ENCODE data around the gene EXOC6B.

The EXOC6B gene

GRCh38 chr2:72157871-72158771 is 667.7 kb downstream of the EXOC6B start:
- Mint-ChIP-seq H3K27ac (no peak overlapping the region), H3K27me3 (peaks cover 69% of the 10 kb centered on the region), H3K4me3 (no peak overlapping the region), H3K4me1 (no peaks in the 10 kb centered on the region), H3K9me3 (no peaks in the 10 kb centered on the region), H3K36me3 (no peaks in the 10 kb centered on the region)
- no peak for ATAC-seq

- H3K4me1 Mint-ChIP-seq, result no peaks in the 10 kb centered on the region
- H3K4me3 Mint-ChIP-seq, result no peak overlapping the region
- no peak for ATAC-seq
- peaks cover 62% of the 10 kb centered on the region for H3K27me3 Mint-ChIP-seq
- no peak overlapping the region for H3K27ac Mint-ChIP-seq
- no peaks in the 10 kb centered on the region for H3K36me3 Mint-ChIP-seq
- no peaks in the 10 kb centered on the region for H3K9me3 Mint-ChIP-seq
Measured at GRCh38 chr2:72156872-72157271, 669.0 kb downstream of the EXOC6B start.

- Mint-ChIP-seq H3K27ac (no peak overlapping the region), H3K27me3 (peaks cover 59% of the 10 kb centered on the region), H3K4me1 (no peaks in the 10 kb centered on the region), H3K4me3 (no peak overlapping the region), H3K36me3 (no peaks in the 10 kb centered on the region), H3K9me3 (no peaks in the 10 kb centered on the region)
- no peak for ATAC-seq
Measured at GRCh38 chr2:72155737-72156136, 670.1 kb downstream of the EXOC6B start.

DNA sequence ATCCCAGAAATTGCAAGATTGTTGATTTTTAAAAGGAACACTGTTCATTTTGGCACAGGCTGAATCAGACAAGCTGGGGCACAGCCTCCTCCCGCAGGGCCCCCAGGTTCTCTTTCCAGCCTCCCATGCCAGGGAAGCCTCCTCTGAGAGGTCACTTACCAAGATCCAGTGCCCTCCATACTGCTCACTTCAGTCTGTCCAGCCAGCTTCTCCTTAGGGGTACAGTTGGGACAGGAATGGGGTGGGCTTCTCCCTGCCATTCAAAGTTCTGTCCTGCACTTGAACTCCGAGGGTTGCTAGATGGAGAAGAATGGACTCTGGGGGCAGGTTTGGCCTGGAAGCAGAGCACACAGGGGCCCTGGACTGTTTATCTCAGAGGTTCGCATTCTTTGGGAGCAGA is 670.7 kb downstream of the EXOC6B start:
- Mint-ChIP-seq H3K36me3 (no peaks in the 10 kb centered on the region), H3K4me3 (no peak overlapping the region), H3K4me1 (peaks cover 6% of the 10 kb centered on the region), H3K27ac (no peak overlapping the region), H3K27me3 (peaks cover 60% of the 10 kb centered on the region), H3K9me3 (no peaks in the 10 kb centered on the region)
- no peak for ATAC-seq

- Mint-ChIP-seq H3K27ac (no peak overlapping the region), H3K36me3 (no peaks in the 10 kb centered on the region), H3K27me3 (peaks cover 60% of the 10 kb centered on the region), H3K4me1 (peaks cover 13% of the 10 kb centered on the region), H3K4me3 (no peak overlapping the region), H3K9me3 (no peaks in the 10 kb centered on the region)
- ATAC-seq, result no peak
Measured at GRCh38 chr2:72154386-72154975, 671.4 kb downstream of the EXOC6B start.

GRCh38 chr2:72153924-72154323 is 671.9 kb downstream of the EXOC6B start:
- no peaks in the 10 kb centered on the region for H3K36me3 Mint-ChIP-seq
- no peak overlapping the region for H3K4me3 Mint-ChIP-seq
- no peak overlapping the region for H3K27ac Mint-ChIP-seq
- H3K27me3 Mint-ChIP-seq, result peaks cover 63% of the 10 kb centered on the region
- ATAC-seq, result no peak
- peaks cover 18% of the 10 kb centered on the region for H3K4me1 Mint-ChIP-seq
- H3K9me3 Mint-ChIP-seq, result no peaks in the 10 kb centered on the region

DNA sequence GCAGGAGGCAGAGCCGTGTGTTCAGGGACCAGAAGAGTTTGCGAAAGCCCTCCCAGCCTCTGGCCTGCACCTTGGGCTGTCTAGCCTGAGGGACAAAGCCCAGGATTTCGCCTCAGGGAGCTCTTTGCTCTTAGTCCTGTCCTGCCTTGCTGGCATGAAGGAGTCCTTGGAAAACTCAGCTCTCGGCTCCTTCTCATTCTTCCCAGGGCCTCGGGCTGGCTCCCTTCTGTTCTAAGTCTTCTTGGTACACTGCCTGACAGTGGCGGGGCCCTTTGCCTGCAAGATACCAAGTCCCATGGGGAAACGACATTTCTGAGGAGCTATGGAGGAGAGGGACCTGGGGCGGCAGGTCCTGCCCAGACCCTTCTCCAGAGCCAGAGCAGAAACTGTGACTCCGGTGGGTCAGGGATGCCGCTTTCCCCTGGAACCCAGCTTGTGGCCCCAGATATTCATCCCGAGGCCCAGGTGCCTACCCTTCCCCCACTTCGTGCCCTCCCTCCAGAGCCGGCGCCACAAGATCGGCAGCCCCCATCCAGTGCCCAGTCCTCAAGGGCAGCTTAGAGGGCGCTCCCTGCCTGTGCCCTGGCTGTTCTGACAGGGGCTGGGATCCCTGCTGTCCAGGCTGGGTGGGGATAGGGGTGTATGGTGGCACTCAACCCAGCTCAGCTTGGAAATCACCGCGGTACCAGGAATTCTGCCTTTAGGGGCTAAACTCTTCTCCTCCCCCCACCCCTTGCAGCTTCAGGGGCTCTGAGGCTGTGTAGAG is 672.6 kb downstream of the EXOC6B start:
- Mint-ChIP-seq H3K27me3 (peaks cover 66% of the 10 kb centered on the region), H3K27ac (no peak overlapping the region)

DNA sequence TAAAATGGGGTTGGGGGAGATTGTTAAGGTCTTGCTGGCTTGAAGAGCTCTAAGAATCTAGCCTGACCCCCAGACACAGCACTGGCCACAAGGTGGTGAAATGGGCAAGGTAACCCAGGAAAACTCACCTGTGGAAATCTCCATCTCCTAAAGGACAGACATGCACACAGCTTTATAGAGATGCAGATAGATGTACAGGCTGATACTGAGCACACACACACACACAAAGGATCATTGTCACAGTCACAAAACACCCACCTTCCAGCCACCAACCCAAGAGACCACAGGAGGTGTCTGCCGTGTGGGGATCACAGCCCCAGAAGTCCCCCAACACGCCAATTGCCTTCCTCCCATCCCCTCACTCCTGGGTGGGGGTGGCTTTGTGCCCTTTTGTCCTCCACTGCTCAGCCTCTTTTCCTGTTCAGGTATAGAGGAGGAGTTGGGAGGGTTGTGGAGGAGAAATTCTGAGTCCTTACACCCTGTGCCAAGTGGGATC is 674.9 kb downstream of the EXOC6B start:
- peaks cover 69% of the 10 kb centered on the region for H3K27me3 Mint-ChIP-seq
- H3K4me3 Mint-ChIP-seq, result no peak overlapping the region
- peaks cover 4% of the 10 kb centered on the region for H3K9me3 Mint-ChIP-seq
- no peak overlapping the region for H3K27ac Mint-ChIP-seq
- peaks cover 22% of the 10 kb centered on the region for H3K4me1 Mint-ChIP-seq
- peaks cover 7% of the 10 kb centered on the region for H3K36me3 Mint-ChIP-seq
- no peak for ATAC-seq

More for the DNA sequence above, 672.6 kb downstream of the EXOC6B start:
- no peak overlapping the region for H3K4me3 Mint-ChIP-seq
- peaks cover 19% of the 10 kb centered on the region for H3K4me1 Mint-ChIP-seq
- H3K9me3 Mint-ChIP-seq, result no peaks in the 10 kb centered on the region
- no peaks in the 10 kb centered on the region for H3K36me3 Mint-ChIP-seq
- ATAC-seq, result no peak

GRCh38 chr2:72150157-72150860 is 675.5 kb downstream of the EXOC6B start:
- no peak overlapping the region for H3K27ac Mint-ChIP-seq
- H3K4me1 Mint-ChIP-seq, result peaks cover 28% of the 10 kb centered on the region
- H3K36me3 Mint-ChIP-seq, result peaks cover 7% of the 10 kb centered on the region
- peak overlapping the region; percentile 65 for H3K4me3 Mint-ChIP-seq
- peaks cover 69% of the 10 kb centered on the region for H3K27me3 Mint-ChIP-seq
- ATAC-seq, result peak; percentile 70
- H3K9me3 Mint-ChIP-seq, result peaks cover 4% of the 10 kb centered on the region

- no peak for ATAC-seq
- Mint-ChIP-seq H3K27me3 (peaks cover 69% of the 10 kb centered on the region), H3K9me3 (peaks cover 4% of the 10 kb centered on the region), H3K36me3 (peaks cover 7% of the 10 kb centered on the region), H3K4me1 (peaks cover 32% of the 10 kb centered on the region), H3K4me3 (peak overlapping the region; percentile 65), H3K27ac (no peak overlapping the region)
Measured at GRCh38 chr2:72149556-72150156, 676.2 kb downstream of the EXOC6B start.

GRCh38 chr2:72148837-72149555 is 676.8 kb downstream of the EXOC6B start:
- peak; percentile 19 for ATAC-seq
- H3K27me3 Mint-ChIP-seq, result peaks cover 74% of the 10 kb centered on the region
- H3K4me1 Mint-ChIP-seq, result peaks cover 34% of the 10 kb centered on the region
- peak overlapping the region; percentile 65 for H3K4me3 Mint-ChIP-seq
- H3K36me3 Mint-ChIP-seq, result peaks cover 7% of the 10 kb centered on the region
- peaks cover 4% of the 10 kb centered on the region for H3K9me3 Mint-ChIP-seq
- H3K27ac Mint-ChIP-seq, result no peak overlapping the region

DNA sequence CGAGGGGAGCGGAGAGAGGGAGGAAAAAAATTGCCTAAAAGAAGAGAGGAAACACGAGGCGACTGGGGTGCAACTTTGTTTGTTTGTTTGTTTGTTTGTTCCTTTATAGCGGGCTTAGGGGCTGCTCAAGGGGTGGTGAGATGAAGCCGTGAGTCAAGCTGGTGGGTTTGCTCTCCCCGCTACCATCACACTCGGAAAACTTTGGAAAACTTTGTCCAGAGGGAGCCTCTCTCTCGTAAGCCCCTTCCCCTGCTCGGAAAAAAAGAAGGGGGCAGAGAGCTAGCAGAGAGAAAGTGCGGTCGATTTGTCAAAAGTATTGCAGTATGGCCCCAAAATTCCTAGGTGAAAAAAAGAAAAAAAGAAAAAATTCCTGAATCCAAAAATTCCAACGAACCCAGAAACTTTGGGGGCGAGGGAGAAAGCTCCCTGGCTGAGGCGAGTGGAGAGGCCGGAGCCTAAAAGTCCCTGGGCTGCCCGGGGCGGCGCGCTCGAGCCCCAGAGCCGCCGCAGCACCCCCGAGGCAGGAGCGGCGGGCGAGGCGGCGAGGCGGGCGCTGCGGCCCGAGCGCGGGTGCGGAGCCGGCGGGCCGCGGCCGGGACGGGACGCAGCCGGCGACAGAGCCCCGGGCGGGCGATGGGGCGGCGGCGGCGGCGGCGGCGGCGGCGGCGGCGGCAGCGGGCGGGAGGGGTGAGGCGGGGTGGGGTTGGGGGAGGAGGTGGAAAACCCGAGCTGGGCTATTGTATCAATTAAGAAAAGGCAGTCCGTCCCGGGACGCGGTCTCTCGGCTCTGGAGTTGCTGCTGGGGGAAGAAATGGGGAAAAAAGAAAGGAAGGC is 677.6 kb downstream of the EXOC6B start:
- Mint-ChIP-seq H3K27me3 (peaks cover 82% of the 10 kb centered on the region), H3K4me1 (peaks cover 41% of the 10 kb centered on the region), H3K9me3 (peaks cover 4% of the 10 kb centered on the region), H3K4me3 (peak overlapping the region; percentile 64), H3K27ac (no peak overlapping the region), H3K36me3 (peaks cover 7% of the 10 kb centered on the region)
- no peak for ATAC-seq

DNA sequence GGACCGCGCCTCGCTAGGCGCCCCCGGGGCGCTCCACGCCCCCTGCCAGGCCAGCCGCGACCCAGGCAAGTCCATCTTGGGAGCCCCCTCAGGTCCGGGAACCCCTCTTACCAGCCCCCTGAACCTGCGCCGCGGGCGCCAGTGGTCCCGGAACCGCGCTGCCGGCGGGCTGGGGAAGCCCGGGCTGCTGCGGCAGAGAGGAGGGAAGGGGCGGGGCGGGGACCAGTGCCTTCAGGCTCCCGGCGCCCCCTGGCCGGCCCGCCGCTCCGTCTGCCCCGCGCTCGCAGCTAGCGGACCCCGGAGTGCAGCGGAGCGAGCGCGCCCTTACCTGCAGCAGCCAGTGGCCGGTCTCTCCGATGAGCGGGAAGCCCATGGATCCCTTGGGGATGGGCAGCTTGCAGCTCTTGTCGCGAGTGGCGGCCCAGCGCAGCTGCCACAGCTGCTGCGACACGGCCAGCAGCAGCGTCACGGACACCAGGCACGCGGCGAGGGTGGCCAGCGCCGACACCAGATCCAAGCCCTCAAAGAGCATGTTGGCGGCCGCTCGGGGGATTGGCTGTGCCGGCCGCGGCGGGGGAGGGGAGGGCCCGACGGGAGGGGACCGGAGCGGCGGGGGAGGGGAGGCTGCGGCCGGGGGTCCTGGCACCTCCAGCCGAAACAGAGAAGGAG is 678.4 kb downstream of the EXOC6B start, which contains the start of gene CYP26B1:
TSS of gene CYP26B1 (minus strand) at position 560 of the 669 bp plus-strand sequence. CDS start at position 532, 28 bp downstream.
- Mint-ChIP-seq H3K9me3 (peaks cover 4% of the 10 kb centered on the region), H3K27ac (no peak within 1 kb of the TSS), H3K27me3 (peaks cover 88% of the 10 kb centered on the region), H3K36me3 (peaks cover 7% of the 10 kb centered on the region), H3K4me1 (peaks cover 41% of the 10 kb centered on the region), H3K4me3 (peak within 1 kb of the TSS; percentile 64)
- ATAC-seq, result no peak

All from stimulated activated memory B cell treated with anti-CD40 and anti-IgM and Interleukin-4, amounts not matched to agents 10 μg/mL and 1 μg/mL and 100 μg/mL, for 72 hours (primary cell).